SJCRH30 (cell line): ENCODE measurements around the gene EPB41L1. TPM values are rescaled to one million over a fixed set of nuclear protein-coding genes. Genes with fewer than 3 reads are reported as not detected.
A peak's percentile ranks its signal among the peaks of the same experiment; 100 is the strongest.

Experiments used
- DNase-seq, 2 experiments: peaks; one replicate each; pipeline ENCODE4 v3.0.0-alpha.2; 2015 to 2020
- H3K27ac ChIP-seq: fragments of 250-450 bp; sonication (Bioruptor Pico); 2 replicates; pipeline ENCODE4 v1.5.1; 2020; ENCODE audit warnings: mild to moderate bottlenecking, moderate library complexity
- H3K27me3 ChIP-seq: fragments of 250-450 bp; sonication (Bioruptor Pico); 2 replicates; pipeline ENCODE4 v1.5.1; 2020; ENCODE audit warnings: mild to moderate bottlenecking, moderate library complexity
- H3K36me3 ChIP-seq: fragments of 250-450 bp; sonication (Bioruptor Pico); 2 replicates; pipeline ENCODE4 v1.5.1; 2020; ENCODE audit warnings: mild to moderate bottlenecking, moderate library complexity
- H3K4me1 ChIP-seq: fragments of 250-450 bp; sonication (Bioruptor Pico); 2 replicates; pipeline ENCODE4 v1.5.1; 2020; ENCODE audit warnings: mild to moderate bottlenecking, moderate library complexity
- H3K4me3 ChIP-seq: fragments of 250-450 bp; sonication (Bioruptor Pico); 2 replicates; pipeline ENCODE4 v1.5.1; 2020; ENCODE audit warnings: mild to moderate bottlenecking, moderate library complexity
- H3K9me3 ChIP-seq: fragments of 250-450 bp; sonication (Bioruptor Pico); replicated peaks from 2 replicates; pipeline ENCODE4 v1.5.1; 2020; ENCODE audit warnings: mild to moderate bottlenecking, moderate library complexity
- total RNA-seq: library from RNA; depleted of rRNA; stranded (reverse); fragments of >200 nt; shearing (Covaris generic); gene quantifications from 2 replicates; pipeline ENCODE4 v1.2.3, GENCODE V29; 2014

Gene EPB41L1
- total RNA-seq, 1 experiment from 2014 or later: 6.7 TPM

DNA sequence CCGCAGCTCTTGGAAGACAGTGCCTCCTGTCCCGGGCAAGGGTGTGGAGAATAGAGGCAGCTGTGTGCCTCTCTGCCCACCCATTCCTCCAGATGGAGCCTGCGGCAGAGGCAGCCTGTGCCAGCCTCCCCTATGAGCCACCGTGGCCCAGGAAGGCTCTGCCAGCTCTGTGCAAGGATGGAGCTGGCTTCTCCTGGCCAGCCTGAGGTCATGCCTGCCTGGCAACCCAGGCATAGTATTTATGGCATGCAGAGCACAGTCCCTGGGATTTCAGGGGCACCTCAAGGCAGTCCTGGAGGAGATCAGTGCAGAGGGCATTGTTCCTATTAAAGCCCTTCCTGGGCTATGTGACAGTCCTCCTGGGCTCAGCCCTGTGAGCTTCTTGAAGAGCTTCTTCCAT lies 1.5 kb downstream of the EPB41L1 start:
- Histone ChIP-seq H3K27me3 (peaks cover 3% of the 10 kb centered on the region; the same call in 1 of the 2 replicates), H3K4me1 (no peaks in the 10 kb centered on the region), H3K27ac (no peak overlapping the region), H3K36me3 (no peaks in the 10 kb centered on the region), H3K4me3 (no peak overlapping the region), H3K9me3 (no peaks in the 10 kb centered on the region)
- DNase-seq: no peak

DNA sequence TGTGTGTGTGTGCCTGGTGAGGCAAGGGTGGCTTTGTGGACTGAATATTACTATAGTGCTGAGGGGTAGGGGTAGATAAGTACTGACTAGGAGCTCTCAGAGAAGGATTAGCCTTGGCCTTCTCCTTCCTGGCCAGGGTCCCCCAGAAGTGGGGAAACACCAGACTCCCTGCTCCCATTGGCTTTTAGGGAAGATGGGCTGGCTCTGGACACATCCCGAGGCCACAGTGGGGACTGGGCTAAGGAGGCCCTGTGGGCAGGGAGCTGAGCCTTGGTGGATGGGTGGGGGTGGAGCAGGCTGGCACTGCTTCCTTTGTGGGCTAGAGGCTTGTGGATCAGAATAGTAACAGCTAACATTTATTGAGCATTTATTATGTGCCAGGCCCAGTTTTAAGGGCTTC lies 3.1 kb downstream of the EPB41L1 start:
- Histone ChIP-seq H3K27ac (no peak overlapping the region), H3K36me3 (no peaks in the 10 kb centered on the region), H3K4me3 (no peak overlapping the region)

DNA sequence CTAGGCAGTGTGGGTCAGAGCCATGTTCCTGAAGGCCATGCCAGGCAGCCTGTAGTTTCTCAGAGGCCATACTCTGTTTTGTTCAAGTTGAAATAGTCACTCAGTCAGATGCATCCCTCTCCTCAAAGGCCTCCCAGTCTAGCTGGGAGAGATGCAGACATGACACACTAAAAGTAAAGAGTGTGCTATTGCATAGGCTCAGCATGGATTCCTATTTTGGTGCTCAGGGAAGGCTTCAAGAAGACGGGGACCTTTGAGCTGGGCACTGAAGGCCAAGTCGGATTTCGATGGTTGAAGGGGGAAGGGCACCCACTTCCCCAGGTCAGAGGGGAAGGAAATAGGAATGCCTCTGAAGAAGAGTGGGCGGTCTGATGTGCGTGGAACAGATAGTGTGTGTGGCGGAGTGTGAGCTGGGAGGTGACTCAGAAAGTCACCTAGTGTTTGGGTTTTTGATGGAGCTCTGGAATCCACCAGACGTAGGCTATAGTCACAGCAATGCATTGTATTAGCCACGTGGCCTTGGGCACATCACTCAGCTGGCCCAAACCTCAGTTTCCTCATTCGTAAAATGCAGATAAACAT lies 3.7 kb downstream of the EPB41L1 start:
- H3K4me3 ChIP-seq: no peak overlapping the region
- peaks cover 7% of the 10 kb centered on the region; the same call in 1 of the 2 replicates for H3K4me1 ChIP-seq
- H3K9me3 ChIP-seq: no peaks in the 10 kb centered on the region
- no peak for DNase-seq
- no peaks in the 10 kb centered on the region for H3K36me3 ChIP-seq
- no peak overlapping the region for H3K27ac ChIP-seq
- peaks cover 3% of the 10 kb centered on the region; the same call in 1 of the 2 replicates for H3K27me3 ChIP-seq

More for the DNA sequence above, 3.1 kb downstream of the EPB41L1 start:
- H3K4me1 ChIP-seq: peaks cover 5% of the 10 kb centered on the region; the same call in 1 of the 2 replicates
- peaks cover 3% of the 10 kb centered on the region; the same call in 1 of the 2 replicates for H3K27me3 ChIP-seq
- DNase-seq: no peak
- H3K9me3 ChIP-seq: no peaks in the 10 kb centered on the region

DNA sequence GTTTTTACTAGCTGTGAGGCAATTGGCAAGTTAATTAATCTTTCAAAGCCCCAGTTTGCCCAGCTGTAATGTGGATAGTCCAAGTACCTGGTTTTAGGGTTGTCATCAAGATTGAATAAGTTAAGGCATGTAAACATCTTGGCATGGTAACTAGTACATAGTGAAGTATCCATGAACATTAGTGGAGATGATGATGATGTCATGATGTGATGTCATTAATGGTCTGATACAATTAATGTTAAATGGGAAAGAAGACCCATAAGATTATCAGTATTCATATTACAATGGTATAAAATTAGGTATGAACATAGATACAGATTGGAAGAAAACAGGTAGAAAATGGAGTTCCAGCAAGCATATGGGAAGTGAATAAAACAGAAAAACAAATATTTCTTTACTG lies 5.3 kb downstream of the EPB41L1 start:
- Histone ChIP-seq H3K9me3 (no peaks in the 10 kb centered on the region), H3K4me3 (no peak overlapping the region), H3K36me3 (no peaks in the 10 kb centered on the region), H3K27me3 (peaks cover 3% of the 10 kb centered on the region; the same call in 1 of the 2 replicates), H3K27ac (no peak overlapping the region), H3K4me1 (peaks cover 7% of the 10 kb centered on the region; the same call in 1 of the 2 replicates)
- no peak for DNase-seq

DNA sequence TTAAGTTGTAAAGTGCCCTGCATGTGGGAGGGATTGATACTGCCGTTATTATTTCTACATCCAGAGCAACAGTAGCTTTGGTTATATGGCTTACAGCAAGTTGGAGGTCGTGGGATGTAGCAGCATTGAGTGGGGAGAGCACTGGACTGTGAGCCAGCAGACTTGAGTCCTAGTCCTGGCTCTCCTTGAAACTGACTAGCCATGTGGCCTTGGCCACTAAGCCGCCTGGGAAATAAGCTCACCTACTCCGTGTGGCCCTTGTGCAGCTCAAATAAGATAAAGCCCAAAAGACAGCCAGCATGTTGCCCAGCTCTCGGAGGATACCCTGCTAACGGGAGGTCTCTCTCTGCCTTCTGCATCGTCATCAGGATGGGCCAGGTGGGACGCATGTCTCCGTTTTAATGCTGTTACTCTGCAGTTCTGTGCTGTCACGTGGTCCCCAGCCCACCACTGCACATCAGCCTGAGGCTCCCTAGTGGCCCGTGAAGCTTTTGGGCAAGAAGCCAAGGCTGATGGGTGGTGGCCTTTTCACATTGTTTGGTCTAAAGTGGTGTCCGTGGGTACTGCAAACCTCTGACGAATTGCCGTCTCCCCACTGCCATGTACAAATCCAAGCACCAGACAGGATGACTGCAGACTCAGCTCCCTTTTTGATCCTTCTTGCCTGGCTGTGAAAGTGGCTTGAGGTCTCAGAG lies 7.9 kb downstream of the EPB41L1 start:
- Histone ChIP-seq H3K4me3 (peak overlapping the region; percentile 1; the same call in 1 of the 2 replicates), H3K27ac (no peak overlapping the region), H3K4me1 (peaks cover 7% of the 10 kb centered on the region; the same call in 1 of the 2 replicates), H3K27me3 (0 out of 2 replicates have a peak, but pooled peaks cover 3% of the 10 kb centered on the region), H3K36me3 (no peaks in the 10 kb centered on the region), H3K9me3 (no peaks in the 10 kb centered on the region)
- peak; percentile 70 to 81 for DNase-seq

DNA sequence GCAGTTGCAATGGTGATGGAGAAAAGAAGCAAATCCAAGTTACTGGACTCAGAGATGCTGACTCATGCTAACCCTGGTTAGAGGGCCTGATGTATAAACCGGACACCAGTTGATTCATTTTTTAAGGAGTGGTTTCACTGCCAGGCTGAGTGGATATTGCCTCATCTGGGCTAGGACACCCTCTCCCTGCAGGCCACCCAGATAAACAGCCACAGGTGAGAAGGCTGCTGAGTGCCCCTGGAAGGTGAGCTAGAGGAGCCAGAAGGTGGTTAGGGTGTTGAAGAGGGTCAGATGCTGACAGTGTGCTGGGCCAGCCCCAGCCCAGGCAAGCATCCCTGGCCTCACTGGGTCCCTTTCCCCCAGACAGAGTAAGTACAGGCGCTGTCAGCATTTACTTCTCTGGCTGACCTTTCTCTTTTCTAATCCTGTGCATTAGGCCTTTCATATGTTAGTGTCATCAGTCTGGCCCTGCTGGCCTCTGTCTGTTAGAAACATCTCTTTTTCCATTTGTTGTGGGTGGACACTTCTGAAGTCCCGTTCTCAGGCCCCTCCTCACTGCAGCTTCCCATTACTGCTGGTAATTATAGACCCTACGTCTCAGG lies 13.5 kb downstream of the EPB41L1 start:
- Histone ChIP-seq H3K27me3 (0 out of 2 replicates have a peak, but pooled peaks cover 7% of the 10 kb centered on the region), H3K4me3 (no peak overlapping the region), H3K9me3 (no peaks in the 10 kb centered on the region), H3K4me1 (no peaks in the 10 kb centered on the region; the same call in 1 of the 2 replicates), H3K36me3 (no peaks in the 10 kb centered on the region), H3K27ac (no peak overlapping the region)
- no peak for DNase-seq

DNA sequence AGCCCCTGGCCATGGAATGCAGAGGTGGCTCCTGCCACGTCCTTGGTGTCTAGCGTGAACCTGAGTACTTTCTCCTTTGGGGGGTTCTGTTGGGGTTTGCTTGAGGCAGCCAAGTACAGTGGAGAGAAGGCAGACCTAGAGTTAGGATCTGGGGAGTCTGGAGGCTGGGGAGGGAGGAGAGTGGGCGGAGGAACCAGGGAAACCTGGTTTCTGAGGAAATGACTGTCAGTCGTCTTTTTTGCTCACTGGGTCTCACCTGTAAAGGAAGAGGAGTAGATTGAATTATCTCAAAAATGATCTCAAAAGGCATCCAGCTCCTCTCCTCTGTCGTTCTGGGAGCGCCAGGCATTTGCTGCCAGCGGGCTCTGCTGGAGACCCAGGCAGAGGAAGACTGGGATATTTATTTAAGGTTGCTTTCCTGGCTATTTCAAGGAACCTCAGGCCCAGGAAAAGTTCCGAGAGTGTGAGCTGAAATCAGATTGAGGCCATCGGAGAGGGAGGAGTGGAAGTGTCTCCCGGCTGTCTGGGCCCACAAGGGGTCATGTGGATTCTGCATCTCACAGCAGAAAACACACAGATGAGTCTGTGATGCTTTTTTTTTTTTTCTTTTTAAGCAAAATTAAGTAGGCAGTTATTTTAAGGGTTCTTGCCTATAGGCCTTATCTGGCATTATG lies 16.1 kb downstream of the EPB41L1 start:
- Histone ChIP-seq H3K4me3 (no peak overlapping the region), H3K4me1 (peaks cover 9% of the 10 kb centered on the region), H3K9me3 (no peaks in the 10 kb centered on the region), H3K36me3 (no peaks in the 10 kb centered on the region), H3K27ac (no peak overlapping the region), H3K27me3 (0 out of 2 replicates have a peak, but pooled peaks cover 7% of the 10 kb centered on the region)
- DNase-seq: no peak

DNA sequence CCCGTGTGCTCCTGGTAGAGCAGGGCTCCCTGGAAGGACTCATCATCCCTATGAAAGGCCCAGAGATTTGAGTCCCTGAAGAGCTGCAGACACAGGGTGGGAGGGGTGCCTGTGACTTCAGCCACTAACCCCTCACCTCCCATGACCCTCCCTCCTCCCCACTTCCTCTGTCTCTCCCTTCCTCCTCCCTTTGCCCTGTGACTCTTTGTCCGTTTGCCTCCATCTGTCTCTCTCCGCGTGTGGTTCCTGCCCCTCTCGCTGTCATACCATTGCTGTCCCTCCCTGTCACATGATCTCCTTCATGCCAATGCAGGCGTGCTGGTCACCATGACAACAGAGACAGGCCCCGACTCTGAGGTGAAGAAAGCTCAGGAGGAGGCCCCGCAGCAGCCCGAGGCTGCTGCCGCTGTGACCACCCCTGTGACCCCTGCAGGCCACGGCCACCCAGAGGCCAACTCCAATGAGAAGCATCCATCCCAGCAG lies 19.0 kb downstream of the EPB41L1 start:
- Histone ChIP-seq H3K36me3 (no peaks in the 10 kb centered on the region), H3K27ac (no peak overlapping the region), H3K4me3 (no peak overlapping the region), H3K4me1 (peaks cover 9% of the 10 kb centered on the region), H3K9me3 (no peaks in the 10 kb centered on the region), H3K27me3 (0 out of 2 replicates have a peak, but pooled peaks cover 4% of the 10 kb centered on the region)
- peak; percentile 82 to 85 for DNase-seq

DNA sequence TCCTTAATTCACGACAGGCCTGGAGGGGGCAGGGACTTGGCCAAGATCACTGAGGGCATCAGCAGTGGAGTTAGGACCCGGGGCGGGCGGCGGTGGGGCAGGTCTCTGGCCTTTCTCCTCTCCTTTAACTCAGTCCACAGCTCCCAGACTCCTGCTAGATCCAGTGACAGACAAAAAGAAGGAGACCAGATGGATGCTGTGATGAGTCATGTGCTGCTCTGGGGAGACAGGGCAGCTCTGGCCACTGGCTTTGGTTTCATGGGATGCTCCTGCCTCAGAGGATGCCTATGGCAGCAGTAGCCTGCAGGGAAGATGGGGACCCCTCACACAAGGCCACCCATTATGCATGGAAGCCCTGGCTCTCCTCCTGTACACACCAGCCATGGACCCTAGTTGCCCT lies 20.5 kb downstream of the EPB41L1 start:
- H3K4me3 ChIP-seq: no peak overlapping the region
- H3K27me3 ChIP-seq: 0 out of 2 replicates have a peak, but pooled peaks cover 4% of the 10 kb centered on the region
- H3K9me3 ChIP-seq: no peaks in the 10 kb centered on the region
- DNase-seq: no peak
- no peaks in the 10 kb centered on the region for H3K36me3 ChIP-seq
- no peak overlapping the region for H3K27ac ChIP-seq
- peaks cover 9% of the 10 kb centered on the region for H3K4me1 ChIP-seq

DNA sequence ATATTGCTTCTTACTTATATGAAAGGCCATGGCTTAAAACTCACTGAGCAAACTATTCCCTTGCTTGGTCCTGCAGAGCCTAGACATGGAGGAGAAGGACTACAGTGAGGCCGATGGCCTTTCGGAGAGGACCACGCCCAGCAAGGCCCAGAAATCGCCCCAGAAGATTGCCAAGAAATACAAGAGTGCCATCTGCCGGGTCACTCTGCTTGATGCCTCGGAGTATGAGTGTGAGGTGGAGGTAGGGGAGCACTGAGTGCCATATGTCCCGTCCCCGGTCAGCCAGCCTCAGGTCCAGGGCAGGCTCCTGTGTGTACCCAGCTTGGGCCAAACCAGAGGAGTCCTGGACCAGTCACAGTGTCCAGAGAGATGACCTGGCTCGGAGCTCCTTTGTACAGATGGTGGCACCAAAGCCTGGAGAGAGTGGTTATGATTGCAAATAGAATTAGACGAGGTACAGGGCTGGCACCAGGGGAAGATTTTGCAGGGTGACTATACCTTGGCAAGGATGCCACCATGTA lies 21.0 kb downstream of the EPB41L1 start:
- Histone ChIP-seq H3K4me3 (no peak overlapping the region), H3K27ac (no peak overlapping the region), H3K36me3 (no peaks in the 10 kb centered on the region), H3K4me1 (peaks cover 9% of the 10 kb centered on the region), H3K9me3 (no peaks in the 10 kb centered on the region), H3K27me3 (0 out of 2 replicates have a peak, but pooled peaks cover 4% of the 10 kb centered on the region)
- DNase-seq: no peak

DNA sequence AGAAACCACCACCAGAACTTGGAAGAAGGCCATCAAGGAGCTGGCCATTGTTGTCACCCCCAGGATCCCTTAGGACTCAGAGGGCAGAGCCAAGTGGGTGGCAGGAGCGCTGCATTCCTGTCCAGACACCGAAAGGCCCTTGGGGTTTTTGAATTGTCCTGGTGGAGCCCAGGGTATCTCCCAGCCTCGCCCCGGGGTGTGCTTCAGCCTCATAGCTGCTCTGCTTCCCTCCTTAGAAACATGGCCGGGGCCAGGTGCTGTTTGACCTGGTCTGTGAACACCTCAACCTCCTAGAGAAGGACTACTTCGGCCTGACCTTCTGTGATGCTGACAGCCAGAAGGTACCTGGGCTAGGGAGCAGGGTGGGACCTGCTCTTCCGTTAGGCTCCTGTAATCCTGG lies 23.2 kb downstream of the EPB41L1 start:
- H3K36me3 ChIP-seq: no peaks in the 10 kb centered on the region

DNA sequence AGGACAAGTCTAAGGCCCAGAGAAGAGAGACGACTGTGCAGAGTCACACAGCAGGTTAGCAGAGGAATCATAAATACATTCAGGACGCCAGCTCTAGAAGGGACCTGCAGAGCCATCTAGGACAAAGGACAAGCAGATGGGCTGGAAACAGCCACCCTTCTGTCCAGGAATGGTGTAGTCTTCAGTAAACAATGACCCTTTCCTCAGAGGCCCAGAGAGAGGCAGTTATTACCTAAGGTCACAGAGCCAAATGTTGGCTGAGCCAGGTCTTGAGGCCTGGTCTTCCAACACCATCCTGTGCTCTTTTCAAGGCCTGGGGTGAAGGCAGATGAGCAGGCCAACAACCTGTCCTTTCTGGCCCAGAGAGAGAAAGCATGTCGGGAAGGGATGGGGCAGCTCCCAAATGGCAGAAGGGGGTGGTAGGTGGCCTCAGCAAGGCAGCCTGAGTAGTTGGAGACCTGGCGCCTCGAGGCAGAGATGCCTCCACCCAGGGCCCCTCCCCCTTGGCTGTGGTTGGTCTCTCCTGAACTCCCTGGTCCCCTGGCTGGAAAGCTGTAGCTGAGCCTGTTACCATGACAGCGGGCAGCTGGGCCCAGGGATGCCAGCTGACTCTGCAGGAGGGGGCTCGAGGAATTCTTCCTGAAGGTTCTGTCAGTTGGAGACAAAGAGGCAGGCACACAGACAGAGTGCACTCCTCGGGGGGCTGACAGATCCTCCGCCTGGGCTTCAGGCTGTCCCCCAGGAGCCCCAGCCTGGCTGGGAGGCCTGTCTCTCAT lies 24.8 kb downstream of the EPB41L1 start:
- H3K4me1 ChIP-seq: peaks cover 6% of the 10 kb centered on the region; the same call in 1 of the 2 replicates
- H3K9me3 ChIP-seq: no peaks in the 10 kb centered on the region
- H3K4me3 ChIP-seq: no peak overlapping the region
- H3K27me3 ChIP-seq: no peaks in the 10 kb centered on the region
- H3K36me3 ChIP-seq: no peaks in the 10 kb centered on the region
- no peak overlapping the region for H3K27ac ChIP-seq
- peak; percentile 53 to 56 for DNase-seq

More for the DNA sequence above, 23.2 kb downstream of the EPB41L1 start:
- H3K4me1 ChIP-seq: peaks cover 16% of the 10 kb centered on the region
- no peak for DNase-seq
- no peak overlapping the region for H3K27ac ChIP-seq
- no peak overlapping the region for H3K4me3 ChIP-seq
- no peaks in the 10 kb centered on the region for H3K27me3 ChIP-seq
- no peaks in the 10 kb centered on the region for H3K9me3 ChIP-seq

DNA sequence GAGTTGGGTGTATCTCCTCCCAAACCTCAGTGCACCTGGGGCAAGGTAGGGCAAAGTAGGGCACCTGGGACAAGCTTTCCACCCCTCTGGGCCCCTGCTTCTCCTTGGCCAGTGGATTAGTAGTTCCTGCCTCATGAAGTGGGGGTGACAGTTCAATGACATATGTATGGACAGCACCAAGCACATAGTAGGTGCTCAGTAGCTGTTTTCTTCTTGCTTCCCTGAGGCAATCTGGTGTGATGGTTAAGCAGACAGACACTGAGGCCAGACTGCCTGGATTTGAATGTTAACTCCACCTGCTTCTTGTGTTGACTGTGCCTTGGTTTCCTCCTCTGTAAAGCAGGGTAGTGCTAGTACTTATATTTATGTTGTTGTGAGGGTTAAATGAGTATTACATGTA lies 25.8 kb downstream of the EPB41L1 start:
- no peaks in the 10 kb centered on the region for H3K36me3 ChIP-seq
- peaks cover 6% of the 10 kb centered on the region; the same call in 1 of the 2 replicates for H3K4me1 ChIP-seq
- no peak overlapping the region for H3K4me3 ChIP-seq
- H3K27ac ChIP-seq: no peak overlapping the region
- H3K9me3 ChIP-seq: no peaks in the 10 kb centered on the region
- DNase-seq: no peak
- no peaks in the 10 kb centered on the region for H3K27me3 ChIP-seq
